Inferior parietal cortex (tissue), 1 donor: ENCODE data around the gene TBCEL.

Source experiments
- DNase-seq: peaks from one replicate; pipeline ENCODE4 v3.0.0-alpha.2; 2016; ENCODE audit errors: extremely low spot score

The TBCEL gene

GRCh38 chr11:121138259-121138658 is 114.4 kb downstream of the TBCEL start:
- DNase-seq = no peak

- no peak for DNase-seq
Measured at GRCh38 chr11:121140369-121140768, 116.5 kb downstream of the TBCEL start.
